ENCODE measurements around the gene CBX8.

DNA sequence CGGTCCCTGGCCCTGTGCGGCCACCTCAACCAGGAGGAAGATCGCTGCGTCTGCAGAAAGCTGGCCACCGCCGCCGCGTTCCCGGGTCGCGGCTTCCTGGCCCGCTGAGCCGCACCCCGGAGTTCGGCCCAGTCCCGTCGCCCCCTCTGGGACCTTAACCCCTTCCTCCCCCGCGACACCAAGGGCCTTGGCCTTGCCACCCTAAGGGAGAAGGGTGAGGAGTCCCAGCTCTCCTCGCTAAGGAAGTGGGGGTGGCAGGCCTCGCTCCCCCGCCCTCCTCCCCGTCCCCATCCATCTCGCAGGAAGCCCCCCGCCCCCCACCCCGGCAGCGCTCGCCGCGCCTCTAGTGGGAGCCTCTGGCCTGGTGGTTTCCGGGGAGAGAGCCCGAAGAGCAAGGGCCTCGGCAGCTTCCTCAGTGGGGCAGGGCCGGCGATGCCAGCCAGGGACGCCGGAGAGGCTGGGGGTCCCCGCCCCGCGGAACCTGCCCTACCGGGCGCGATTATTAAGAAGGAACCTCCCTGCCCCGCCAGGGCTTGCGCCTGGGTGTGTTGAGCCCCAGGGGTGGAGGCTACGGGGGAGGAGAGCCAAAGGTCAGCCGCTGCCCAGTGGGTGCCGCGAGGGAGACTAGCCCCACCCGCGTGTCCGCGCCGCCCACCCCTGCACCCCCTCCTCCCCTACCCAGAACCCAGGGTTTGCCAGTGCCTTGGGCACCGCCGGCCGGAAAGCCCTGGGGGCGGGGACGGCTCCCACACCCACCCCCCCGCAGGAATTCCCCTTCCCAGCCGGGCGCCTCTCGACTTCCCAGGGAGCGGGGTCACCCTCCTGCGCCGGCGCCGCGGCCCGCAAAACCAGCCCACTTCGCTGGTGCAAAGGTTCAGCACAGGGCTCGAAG, 35.6 kb upstream of the CBX8 start:
- TF ChIP-seq POLR2AphosphoS5 (IDR thresholded peaks at IDR 0.05; ENCODE audit: borderline replicate concordance, low read depth, low read length) (peak; percentile 19; the same call in 1 of the 2 replicates), EZH2 (IDR thresholded peaks at IDR 0.05) (no peak)

All from SK-N-MC (cell line).